GM23248 (cell line): ENCODE measurements around the gene SH3RF2.

Experiments
- EZH2 ChIP-seq: fragments of 200-600 bp; sonication (generic); IDR thresholded peaks from 2 replicates; pipeline ENCODE4 v1.6.1; 2018; ENCODE audit warnings: antibody characterized with exemption, mild to moderate bottlenecking; ENCODE audit not compliant: insufficient read depth, poor library complexity, severe bottlenecking
- EZH2phosphoT487 ChIP-seq: fragments of 200-600 bp; sonication (generic); IDR thresholded peaks from 2 replicates; pipeline ENCODE4 v1.6.1; 2018; ENCODE audit warnings: antibody characterized with exemption, moderate library complexity, mild to moderate bottlenecking, low read depth; ENCODE audit not compliant: insufficient read depth

DNA sequence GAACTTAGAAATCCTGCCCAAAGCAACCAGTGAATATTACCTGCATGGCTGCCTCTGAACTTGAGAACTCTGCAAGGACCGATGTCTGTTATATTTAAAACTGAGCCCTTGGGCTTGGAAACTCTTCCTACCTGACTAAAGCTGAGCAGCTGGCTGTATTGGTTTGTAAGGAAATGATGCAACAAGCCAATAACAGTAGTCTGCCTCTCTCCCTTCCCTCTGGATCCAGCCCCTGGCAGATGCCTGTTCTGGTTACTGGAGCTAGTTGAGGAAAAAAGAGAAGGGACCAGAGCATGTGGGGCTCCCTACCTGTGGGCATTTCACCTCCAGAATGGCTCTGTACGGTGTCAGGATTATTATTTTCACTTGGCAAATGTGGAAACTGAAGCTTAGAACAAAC lies 34.7 kb downstream of the SH3RF2 start:
- TF ChIP-seq EZH2phosphoT487 = no peak
- TF ChIP-seq EZH2 = no peak
